ENCODE measurements around the gene TMC1.

Gene TMC1

DNA sequence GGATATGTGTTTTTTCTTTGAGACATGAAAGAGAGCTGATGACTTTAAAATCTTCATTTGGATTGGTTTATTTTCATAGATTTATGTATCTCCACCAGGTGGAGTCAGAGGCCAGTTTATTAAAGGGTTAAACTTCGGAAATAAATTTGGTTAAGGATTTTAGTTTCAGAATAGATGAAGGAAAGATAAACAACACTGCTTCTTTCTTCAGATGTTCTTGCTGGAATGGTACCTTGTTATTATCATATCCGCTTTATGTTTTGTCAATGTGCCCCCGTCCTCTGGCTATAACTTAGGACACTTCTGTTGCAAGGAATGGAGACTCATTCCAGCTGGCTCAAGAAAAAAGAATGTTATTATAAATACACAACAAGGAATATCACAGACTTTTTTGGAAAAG is 350.3 kb downstream of the TMC1 start:
- DNase-seq (ENCODE audit: low read depth in 2 of 2): no peak

GRCh38 chr9:72872718-72873117 is 351.3 kb downstream of the TMC1 start:
- no peak for DNase-seq (ENCODE audit: low read depth in 2 of 2)

GRCh38 chr9:72873456-72873855 is 352.0 kb downstream of the TMC1 start:
- no peak for DNase-seq (ENCODE audit: low read depth in 2 of 2)

- no peak for DNase-seq (ENCODE audit: low read depth in 2 of 2)
Observed at GRCh38 chr9:72874344-72874743, 352.9 kb downstream of the TMC1 start.

DNA sequence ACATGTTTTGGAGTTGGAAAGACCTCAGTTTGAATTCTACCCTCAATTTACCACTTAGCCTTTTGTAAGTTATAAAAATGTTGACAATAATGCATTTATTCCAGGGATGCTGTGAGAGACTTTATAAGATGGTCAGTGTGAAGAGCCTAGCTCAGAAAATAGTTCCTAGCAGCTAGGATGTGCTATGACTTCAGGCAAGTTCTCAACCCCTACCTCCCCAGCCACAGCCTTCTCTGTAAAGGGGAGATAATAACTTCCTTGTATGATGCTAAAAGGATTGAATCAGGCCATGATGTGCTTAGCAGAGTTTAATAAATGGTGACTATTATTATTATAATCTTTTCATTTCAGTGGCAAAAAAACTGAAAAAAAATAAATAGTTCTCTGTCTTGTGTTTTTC is 353.8 kb downstream of the TMC1 start:
- DNase-seq (ENCODE audit: low read depth in 2 of 2): no peak

- DNase-seq (ENCODE audit: low read depth in 2 of 2): no peak
Observed at GRCh38 chr9:72880821-72881220, 359.4 kb downstream of the TMC1 start.

DNA sequence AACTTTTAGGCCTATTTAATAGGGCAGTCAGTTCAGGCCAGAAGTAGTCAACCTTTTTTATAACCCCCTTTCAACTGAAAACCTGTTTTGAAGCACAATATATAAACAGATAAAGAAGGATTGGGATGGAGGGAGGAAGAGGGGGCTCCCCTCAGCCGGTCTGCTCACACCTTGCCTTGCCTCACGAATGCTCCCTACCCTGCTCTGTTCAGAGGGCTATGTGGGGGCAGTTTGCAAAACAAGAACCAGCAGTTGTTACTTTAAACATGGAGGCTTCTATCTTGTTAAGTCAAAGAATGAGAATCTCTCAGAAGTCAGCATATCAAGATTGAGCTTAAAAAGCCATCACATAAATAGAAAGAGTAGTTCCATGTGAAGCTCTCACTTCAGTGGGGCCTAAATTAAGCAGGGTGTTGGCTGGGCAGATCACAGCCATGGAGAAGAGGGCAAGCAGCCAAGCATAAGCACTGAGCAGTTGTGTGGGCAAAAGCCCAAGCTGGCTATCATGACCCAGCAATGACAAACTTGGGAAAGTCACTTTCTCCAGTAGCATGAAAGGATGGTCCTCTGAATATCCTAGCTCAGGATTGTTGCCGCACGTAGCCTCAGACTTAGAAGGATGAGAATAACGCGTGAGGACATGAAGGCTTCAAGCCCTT is 360.8 kb downstream of the TMC1 start:
- no peak for DNase-seq (ENCODE audit: low read depth in 2 of 2)

DNA sequence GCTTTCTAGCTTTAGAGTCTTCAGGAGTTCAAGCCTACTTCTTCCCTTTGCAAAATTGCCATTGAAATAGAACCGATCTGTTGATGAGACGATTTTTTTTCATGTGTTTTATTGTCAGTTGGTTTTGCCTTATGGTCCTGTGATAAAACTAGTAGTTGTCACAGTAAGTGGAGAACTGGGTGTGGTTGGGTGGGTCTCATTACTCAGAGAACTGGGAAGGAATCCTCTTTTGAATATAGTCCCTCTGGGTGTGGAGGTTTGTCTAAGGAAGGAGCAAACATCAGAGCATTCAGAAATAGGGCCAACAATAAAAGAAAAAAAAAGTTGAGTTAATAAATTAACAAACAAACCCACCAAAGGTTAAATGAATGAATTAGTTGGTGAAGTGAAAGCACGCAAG is 362.5 kb downstream of the TMC1 start:
- DNase-seq (ENCODE audit: low read depth in 2 of 2): no peak

- DNase-seq (ENCODE audit: low read depth in 2 of 2): no peak
Observed at GRCh38 chr9:72884508-72884907, 363.1 kb downstream of the TMC1 start.
